BE2C (cell line): Measurements from ENCODE around the gene PPIL3.
"Not testable (repeated sequence)": the region's sequence is repeated elsewhere in the genome, so short reads cannot be mapped to it uniquely, and the experiment has no call there.

Source experiments
- DNase-seq: peaks from one replicate; pipeline ENCODE4 v3.0.0-alpha.2; 2020
- H3K27me3 ChIP-seq: fragments of 250-450 bp; sonication (Bioruptor Pico); 2 replicates; pipeline ENCODE4 v1.5.1; 2020; ENCODE audit warnings: mild to moderate bottlenecking
- H3K36me3 ChIP-seq: fragments of 250-450 bp; sonication (Bioruptor Pico); 2 replicates; pipeline ENCODE4 v1.5.1; 2020; ENCODE audit warnings: mild to moderate bottlenecking
- H3K4me1 ChIP-seq: fragments of 250-450 bp; sonication (Bioruptor Pico); 2 replicates; pipeline ENCODE4 v1.5.1; 2020
- H3K4me3 ChIP-seq: 2 replicates; pipeline ENCODE4 v1.5.1; 2011; ENCODE audit warnings: low read depth, low read length
- H3K9me3 ChIP-seq: fragments of 250-450 bp; sonication (Bioruptor Pico); 2 replicates; pipeline ENCODE4 v1.5.1; 2020
- TF ChIP-seq, protein P1 (sequence below): IDR thresholded peaks from 2 replicates; pipeline ENCODE4 v1.5.1; 2012; ENCODE audit warnings: mild to moderate bottlenecking, low read depth, low read length

Gene PPIL3

DNA sequence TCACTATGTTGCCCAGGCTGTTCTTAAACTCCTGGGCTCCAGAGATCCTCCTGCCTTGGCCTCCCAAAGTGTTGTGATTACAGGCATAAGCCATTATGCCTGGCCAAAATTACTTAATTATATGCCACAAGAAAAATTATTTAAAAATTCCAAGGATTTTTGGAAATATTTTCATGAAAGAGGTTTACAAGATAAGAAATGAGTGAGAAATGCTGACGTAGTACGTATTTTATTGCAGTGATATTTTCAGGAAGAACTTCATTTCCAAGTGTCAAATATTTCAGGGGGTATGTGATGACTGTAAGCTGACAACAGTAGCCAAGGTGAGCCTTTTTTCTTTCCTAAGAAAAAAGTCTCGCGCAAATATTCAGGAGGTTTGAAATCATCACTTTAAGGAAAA lies 21.1 kb upstream of the PPIL3 start:
- TF ChIP-seq, protein P1, sequence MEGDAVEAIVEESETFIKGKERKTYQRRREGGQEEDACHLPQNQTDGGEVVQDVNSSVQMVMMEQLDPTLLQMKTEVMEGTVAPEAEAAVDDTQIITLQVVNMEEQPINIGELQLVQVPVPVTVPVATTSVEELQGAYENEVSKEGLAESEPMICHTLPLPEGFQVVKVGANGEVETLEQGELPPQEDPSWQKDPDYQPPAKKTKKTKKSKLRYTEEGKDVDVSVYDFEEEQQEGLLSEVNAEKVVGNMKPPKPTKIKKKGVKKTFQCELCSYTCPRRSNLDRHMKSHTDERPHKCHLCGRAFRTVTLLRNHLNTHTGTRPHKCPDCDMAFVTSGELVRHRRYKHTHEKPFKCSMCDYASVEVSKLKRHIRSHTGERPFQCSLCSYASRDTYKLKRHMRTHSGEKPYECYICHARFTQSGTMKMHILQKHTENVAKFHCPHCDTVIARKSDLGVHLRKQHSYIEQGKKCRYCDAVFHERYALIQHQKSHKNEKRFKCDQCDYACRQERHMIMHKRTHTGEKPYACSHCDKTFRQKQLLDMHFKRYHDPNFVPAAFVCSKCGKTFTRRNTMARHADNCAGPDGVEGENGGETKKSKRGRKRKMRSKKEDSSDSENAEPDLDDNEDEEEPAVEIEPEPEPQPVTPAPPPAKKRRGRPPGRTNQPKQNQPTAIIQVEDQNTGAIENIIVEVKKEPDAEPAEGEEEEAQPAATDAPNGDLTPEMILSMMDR, result no peak
- peaks cover 47% of the 10 kb centered on the region for H3K36me3 ChIP-seq
- no peak overlapping the region for H3K4me3 ChIP-seq
- no peak for DNase-seq
- no peaks in the 10 kb centered on the region for H3K27me3 ChIP-seq
- H3K4me1 ChIP-seq, result no peaks in the 10 kb centered on the region
- no peaks in the 10 kb centered on the region for H3K9me3 ChIP-seq

DNA sequence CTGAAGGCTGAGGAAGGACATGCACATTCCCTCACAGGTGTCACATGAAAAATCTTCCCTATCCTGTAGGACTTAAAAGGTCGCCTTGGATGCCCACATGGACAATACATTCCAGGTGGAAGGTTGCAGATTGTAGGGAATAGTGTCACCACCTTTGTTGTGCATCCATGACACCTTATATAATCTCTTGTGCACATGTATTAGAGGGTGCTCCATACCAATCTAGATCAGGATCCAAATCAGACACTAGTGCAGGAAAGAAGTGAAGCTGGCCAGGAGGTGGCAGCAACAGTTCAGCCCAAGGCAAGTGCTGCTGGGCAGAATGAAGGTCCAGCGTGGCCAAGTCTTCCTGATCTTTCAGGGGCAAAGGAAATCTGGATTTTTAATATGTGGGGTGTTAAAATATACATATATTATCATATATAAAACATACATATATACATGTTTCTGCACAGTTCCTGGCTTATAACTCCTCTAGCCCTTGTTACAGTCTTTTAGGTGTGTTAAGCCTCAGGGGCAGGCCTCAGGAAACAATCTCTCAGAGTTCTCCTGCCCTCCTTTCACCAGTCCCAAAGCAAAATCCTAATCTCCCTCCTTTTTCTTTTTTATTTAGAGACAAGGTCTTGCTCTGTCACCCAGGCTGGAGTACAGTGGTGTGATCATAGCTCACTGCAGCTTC lies 16.9 kb upstream of the PPIL3 start:
- H3K4me1 ChIP-seq, result no peaks in the 10 kb centered on the region
- TF ChIP-seq, protein P1, result peak; percentile 78
- peaks cover 36% of the 10 kb centered on the region for H3K36me3 ChIP-seq
- H3K9me3 ChIP-seq, result no peaks in the 10 kb centered on the region
- H3K4me3 ChIP-seq, result no peak overlapping the region
- no peaks in the 10 kb centered on the region for H3K27me3 ChIP-seq
- DNase-seq, result peak; percentile 75

DNA sequence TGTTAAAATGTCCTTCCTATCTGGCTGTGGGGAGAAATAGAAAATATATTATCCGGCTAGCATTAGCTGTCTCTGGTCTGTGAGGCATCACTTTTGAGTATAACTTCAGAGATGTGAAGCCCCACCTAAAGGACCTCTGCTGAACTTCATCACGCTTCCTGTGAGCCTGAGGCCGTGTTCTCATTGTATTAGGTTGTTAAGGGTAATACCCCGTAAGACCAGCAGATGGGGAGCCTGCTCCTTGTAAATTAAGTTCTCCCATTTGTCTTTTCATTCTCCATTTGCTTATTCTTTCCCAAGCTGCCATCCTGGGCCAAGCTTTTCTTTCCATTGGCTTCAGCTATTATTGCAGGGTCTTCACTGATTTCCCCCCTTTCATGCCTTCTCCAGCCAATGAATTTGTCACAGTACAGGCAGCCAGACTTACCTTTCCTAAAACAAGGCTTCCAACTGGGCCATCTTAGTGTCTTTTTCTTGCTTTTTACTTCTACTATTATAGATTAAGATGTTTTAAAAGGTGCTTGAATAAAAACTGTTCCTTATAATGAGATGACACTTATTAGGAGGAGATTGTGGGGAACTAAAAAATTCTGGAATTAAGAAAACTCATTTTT lies 12.7 kb upstream of the PPIL3 start:
- Histone ChIP-seq H3K27me3 (no peaks in the 10 kb centered on the region), H3K4me1 (no peaks in the 10 kb centered on the region), H3K9me3 (no peaks in the 10 kb centered on the region), H3K36me3 (peaks cover 56% of the 10 kb centered on the region), H3K4me3 (no peak overlapping the region)
- DNase-seq, result peak; percentile 83
- TF ChIP-seq, protein P1, result peak; percentile 91

GRCh38 chr2:200899482-200899881 lies 10.6 kb upstream of the PPIL3 start:
- no peak for DNase-seq
- H3K4me3 ChIP-seq, result no peak overlapping the region
- no peaks in the 10 kb centered on the region for H3K4me1 ChIP-seq
- H3K9me3 ChIP-seq, result no peaks in the 10 kb centered on the region
- TF ChIP-seq, protein P1, result no peak
- H3K36me3 ChIP-seq, result peaks cover 67% of the 10 kb centered on the region
- H3K27me3 ChIP-seq, result no peaks in the 10 kb centered on the region

- not testable (repeated sequence) for H3K4me3 ChIP-seq, DNase-seq, H3K27me3 ChIP-seq, H3K9me3 ChIP-seq, H3K4me1 ChIP-seq
- peaks cover 12% of the 10 kb centered on the region for H3K36me3 ChIP-seq
These were observed 7.1 kb downstream of the PPIL3 start for GRCh38 chr2:200881715-200882249.

GRCh38 chr2:200878289-200878880 lies 10.5 kb downstream of the PPIL3 start:
- no peak for DNase-seq
- TF ChIP-seq, protein P1, result no peak
- Histone ChIP-seq H3K4me1 (no peaks in the 10 kb centered on the region), H3K36me3 (peaks cover 18% of the 10 kb centered on the region), H3K27me3 (no peaks in the 10 kb centered on the region), H3K4me3 (no peak overlapping the region), H3K9me3 (no peaks in the 10 kb centered on the region)
